Placental pericyte (primary cell): Measurements from ENCODE around the gene TRMT2B. TPM values are rescaled to one million over a fixed set of nuclear protein-coding genes. Genes with fewer than 3 reads are reported as not detected.

ENCODE experiments used
- total RNA-seq: library from RNA; depleted of rRNA; stranded (reverse); fragments of >200 nt; gene quantifications from 2 replicates; pipeline ENCODE4 v1.2.3, GENCODE V29; 2012

TRMT2B gene
- total RNA-seq, result 9.4 and 24.3 TPM in 2 replicates

GRCh38 chrX:101051549-101052302, at the start of gene TRMT2B:
Gene TRMT2B, minus strand, starts transcription at chrX:101052111. Its CDS starts 9,822 bp downstream, at chrX:101042289.

DNA sequence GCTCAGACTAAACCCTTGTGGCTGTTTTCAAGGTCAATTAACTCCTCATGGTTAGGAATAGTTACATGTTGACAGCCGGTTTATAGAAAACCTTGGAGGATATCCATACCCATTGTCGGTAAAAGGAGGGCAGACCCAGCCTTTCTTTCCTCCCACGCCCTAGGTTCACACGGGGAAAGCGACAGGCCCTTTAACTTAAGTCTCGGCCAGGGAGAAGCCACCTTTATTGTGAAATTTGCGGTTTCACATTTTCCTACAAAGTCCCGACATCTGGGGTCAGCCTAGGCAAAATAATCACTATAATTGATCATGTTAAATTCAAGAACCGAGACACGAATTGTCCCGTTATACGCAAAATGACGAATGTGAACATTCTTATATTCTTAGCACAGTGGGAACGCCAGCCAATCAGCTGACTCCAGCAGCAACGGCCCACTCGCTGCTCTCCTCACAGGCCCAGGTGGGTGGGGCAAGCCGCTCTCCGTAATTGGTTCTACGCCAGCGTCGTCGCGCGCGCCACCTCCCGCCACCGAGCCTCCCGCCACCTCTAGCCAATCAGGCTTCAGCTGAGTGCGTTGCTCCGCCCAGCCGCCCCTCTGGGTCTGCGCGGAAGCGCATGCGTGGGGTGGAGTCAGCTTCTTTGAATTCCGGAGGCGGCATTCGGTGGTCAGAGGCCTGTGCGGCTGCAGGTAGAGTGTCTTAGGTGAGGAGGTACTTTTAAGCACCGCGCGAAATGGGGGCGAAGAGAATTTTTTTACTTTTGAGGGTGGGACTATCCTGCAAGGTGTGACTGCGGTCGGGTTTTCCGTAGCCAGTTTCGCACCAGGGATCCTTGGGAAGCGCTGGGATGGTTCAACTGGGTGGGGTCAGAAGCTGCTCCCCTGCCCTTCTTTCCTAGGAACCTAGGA, 45.9 kb upstream of the TRMT2B start, which contains the start of gene CENPI:
TSS of gene CENPI (plus strand) at position 659 of the 908 bp plus-strand sequence. CDS start 2,867 bp downstream, outside the sequence.

GRCh38 chrX:101078716-101079598, 27.0 kb upstream of the TRMT2B start, which contains the start of gene TMEM35A:
Gene TMEM35A, plus strand, starts transcription at chrX:101078879. Its CDS starts 124 bp downstream, at chrX:101079003.

GRCh38 chrX:100969408-100969807, 82.5 kb downstream of the TRMT2B start, which contains the start of gene ARL13A:
Gene ARL13A, plus strand, starts transcription at chrX:100969708. Its CDS starts 3,982 bp downstream, at chrX:100973690.

Other genes starting within 250 kb of the TRMT2B start
- 16.0 and 33.2 TPM in 2 replicates for gene CSTF2, start 231.7 kb downstream of the TRMT2B start, total RNA-seq
- 0.22 TPM in 1 of 2 replicates, not detected in the other for gene NOX1, start 177.8 kb downstream of the TRMT2B start, total RNA-seq
- gene XKRX, start 123.2 kb downstream of the TRMT2B start, total RNA-seq, result 0.22 and 4.2 TPM in 2 replicates
- gene ARL13A, start 82.4 kb downstream of the TRMT2B start, total RNA-seq, result not detected in 2 replicates
- gene TMEM35A, start 26.8 kb upstream of the TRMT2B start, total RNA-seq, result 0.66 and 15.2 TPM in 2 replicates
- 4.4 and 50.1 TPM in 2 replicates for gene CENPI, start 46.1 kb upstream of the TRMT2B start, total RNA-seq
- gene DRP2, start 167.7 kb upstream of the TRMT2B start, total RNA-seq, result 0.22 and 4.0 TPM in 2 replicates
- 0.22 and 1.1 TPM in 2 replicates for gene TAF7L, start 239.2 kb upstream of the TRMT2B start, total RNA-seq